NCI-H1092 treated with DMSO at 0.1 percent for 48 hours (cell line): ENCODE measurements around the gene NDUFB11.
"Not testable (repeated sequence)": the region's sequence is repeated elsewhere in the genome, so short reads cannot be mapped to it uniquely, and the experiment has no call there.

ENCODE experiments used
- DNase-seq: peaks from one replicate; lab custom pipeline; 2025; lab: John Stamatoyannopoulos, UW

The NDUFB11 gene

DNA sequence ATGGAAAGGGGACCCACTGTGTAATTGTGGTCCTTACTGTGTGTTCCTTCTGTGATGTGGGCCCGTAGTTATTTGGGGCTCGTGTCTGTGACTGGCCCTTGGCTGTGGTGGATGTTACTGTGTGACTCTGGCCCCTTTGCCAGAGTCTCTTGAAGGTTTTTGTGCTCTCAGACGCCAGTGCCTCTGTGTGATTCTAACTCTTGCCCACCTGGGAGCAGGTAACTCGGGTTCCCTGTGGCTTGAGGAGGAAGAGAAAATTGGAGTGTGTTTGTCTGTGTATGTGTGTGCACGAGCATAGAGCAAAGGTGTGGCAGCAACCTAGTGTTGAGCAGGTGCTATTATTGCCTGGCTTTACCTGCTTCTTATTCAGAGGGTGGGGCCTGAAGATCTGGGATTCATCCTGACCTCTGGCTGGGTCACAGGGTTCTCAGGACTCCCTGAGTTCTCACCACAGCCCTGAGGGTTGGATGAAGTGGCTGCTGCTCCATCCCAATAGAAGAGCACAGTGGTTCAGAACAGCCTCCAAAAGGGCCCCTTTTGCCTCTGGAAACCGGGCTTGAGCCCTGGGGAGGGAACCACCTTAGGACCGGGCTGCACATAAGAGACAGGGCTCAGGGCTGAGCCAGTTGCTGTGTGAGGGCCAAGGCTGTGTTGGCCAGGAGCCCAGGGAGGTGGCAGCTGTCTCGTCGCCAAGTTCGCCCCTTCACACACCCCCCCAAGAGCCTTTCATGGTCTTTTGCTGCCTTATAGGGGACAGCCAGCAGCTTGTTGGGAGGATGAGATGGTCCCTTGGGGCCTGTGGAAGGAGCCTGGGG is 1.8 kb upstream of the NDUFB11 start:
- DNase-seq, result peak; percentile 36

DNA sequence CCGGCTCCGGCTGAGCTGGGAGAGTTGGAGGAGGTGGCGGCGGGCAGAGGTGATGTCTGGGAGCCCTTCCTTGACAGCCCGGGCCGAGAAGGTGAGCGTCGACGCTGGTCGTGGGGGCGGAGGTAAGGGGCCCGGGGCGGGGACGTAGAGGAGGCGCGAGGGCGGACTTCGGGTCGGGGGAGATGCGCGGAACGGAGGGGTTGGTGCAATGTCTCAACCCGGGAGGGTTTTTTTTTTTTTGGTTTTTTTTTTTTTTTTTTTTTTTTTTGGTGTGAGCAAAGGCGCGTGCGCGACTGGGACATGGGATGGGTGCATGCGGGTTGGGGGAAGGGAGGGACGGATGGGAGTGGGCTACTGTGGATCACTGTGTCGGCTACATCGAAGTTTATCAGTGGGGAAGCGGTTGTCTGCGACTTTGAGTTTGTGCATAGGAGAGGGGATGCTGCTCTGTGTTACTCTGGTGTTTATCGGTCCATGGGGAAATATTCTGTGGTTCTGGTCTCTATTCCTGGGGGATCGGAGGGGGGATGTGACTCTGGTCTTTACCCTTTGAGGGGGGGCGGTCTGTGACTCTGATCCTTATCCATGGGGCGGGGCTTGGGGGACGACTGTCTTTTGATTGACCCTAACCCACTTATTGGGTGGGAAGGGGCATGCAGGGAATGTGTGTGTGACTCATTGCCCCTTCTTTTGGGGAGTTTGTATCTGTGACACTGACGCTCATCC is 1.1 kb upstream of the NDUFB11 start:
- peak; percentile 34 for DNase-seq

DNA sequence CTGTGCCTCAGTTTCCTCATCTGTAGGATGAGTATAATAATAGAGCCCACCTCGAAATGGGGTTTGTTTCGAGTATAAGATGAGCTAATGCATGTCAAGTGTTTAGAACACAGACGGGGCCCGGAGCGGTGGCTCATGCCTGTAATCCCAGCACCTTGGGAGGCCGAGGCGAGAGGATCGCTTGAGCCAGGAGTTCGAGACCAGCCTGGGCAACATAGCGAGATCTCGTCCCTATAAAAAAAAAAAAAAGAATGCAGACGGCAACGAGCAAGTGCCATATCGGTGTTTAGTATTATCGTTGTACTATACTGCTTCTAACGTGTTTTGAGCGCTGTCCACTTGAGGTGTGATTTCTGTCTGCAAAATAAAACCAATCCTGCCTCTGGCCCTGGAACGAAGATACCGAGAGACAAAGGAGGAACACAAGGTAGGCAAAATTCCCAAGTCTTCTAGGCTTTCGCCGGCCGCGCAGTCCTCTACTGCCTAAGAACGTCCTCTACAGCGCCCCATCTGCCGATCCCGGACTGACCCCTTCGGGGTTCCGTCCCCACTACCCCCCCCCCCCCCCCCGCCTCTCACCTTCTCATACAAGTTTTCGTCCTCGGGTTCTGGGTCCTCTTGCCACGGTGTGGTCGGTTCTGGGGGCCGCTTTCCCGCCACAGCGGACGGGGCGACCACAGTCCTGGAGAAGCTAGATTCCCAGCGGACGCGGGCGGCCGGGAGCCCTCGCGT is 442 bp downstream of the NDUFB11 start:
- peak; percentile 63 for DNase-seq

DNA sequence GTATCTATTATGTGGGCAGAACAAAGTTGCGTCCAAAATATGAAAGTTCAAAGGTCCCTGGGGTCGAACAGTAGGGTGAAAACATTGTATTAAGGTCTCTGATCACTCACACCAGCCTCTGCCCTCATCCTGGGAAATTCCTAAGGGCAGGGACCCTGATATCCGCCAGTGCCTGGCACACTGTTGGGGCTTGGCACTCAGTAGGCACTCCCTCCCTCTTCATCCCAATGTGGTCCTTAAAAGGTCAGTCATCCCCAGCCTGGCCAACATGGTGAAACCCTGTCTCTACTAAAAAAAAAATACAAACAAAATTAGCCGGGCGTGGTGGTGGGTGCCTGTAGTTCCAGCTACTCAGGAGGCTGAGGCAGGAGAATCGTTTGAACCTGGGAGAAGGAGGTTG is 6.3 kb downstream of the NDUFB11 start:
- DNase-seq, result no peak

DNA sequence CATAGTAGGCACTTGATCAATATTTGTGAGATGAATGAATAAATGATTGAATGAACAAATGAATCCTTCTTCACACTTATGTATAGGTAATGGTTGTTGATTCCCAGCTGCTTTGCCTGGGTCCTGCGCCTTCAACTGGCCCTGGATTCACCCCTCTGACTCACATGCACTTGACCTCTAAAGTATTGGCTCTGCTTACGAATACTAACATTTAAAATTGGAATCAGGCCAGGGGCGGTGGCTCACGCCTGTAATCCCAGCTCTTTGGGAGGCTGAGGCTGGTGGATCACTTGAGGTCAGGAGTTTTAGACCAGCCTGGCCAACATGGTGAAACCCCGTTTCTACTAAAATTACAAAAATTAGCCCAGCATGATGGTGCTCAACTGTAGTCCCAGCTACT is 8.9 kb downstream of the NDUFB11 start:
- DNase-seq, result peak; percentile 1

DNA sequence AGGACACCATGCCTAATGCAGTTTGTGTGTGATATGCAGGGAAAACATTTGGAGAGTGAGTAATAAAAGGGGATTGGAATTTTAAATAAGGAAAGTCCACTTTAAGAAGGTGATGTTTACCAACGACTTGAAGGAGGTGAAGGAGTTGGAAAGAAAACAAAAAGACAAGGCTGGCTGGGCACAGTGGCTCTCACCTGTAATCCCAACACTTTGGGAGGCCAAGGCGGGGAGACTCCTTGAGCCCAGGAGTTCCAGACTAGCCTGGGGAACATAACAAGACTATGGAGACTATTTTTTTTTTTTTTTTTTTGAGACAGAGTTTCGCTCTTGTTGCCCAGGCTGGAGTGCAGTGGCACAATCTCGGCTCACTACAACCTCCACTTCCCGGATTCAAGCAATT is 11.0 kb downstream of the NDUFB11 start:
- no peak for DNase-seq

DNA sequence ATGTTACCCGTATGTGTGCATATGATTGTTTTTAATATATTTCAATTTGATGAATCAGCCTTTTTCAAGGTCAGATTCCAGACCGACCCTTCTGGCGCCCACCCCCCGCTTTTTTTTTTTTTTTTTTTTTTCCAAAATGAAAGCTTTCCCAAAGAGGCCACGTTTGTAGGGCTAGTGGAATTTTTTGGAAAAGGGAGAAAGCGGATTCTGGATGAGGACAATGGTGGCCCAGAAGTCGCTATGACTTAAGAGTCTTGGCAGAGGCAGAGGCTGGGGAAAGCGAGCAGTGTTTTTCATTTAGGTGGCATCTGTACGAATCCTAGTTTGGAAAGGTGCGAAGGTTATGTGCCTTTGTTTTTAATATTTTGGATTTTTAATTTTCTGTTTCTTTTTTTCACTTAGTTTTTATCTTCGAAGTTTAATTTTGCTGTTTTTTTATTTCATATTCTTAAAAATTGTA is 14.6 kb downstream of the NDUFB11 start:
- peak; percentile 44 for DNase-seq

DNA sequence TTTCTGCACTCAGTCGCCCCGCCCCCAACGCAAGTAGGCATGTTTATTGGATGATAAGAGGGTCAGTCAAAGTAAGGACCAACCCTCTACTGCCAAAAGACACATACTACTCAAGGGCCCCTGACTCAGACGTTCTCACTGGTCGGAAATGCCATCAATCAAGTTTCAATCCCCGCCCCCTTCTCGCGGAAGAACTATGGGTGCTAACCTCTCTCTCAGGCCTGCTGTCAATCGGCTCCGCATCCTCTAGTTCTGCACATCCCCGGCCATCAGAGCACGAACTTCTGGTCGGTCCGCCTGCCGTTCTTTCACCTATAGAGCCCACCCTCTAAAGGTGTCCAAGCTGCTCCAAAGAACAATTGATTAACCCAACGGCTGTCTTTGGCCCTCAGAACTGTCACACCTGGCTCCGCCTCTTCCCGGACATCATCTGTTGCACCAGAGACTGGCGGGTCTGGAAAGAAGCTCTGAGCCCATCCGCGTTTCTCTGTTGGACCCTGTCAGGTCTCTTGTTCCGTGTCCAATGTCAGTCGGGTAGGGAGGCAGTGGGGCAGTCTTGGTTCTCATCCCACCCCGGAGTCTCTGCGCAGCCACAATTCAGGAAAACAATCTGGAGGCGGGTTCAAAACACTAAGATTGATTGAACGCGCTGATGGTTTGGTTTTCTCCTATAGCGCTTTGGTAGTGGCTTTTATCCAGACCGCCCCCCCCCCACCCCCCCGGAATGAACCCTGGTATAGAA is 15.2 kb downstream of the NDUFB11 start:
- peak; percentile 98 for DNase-seq

DNA sequence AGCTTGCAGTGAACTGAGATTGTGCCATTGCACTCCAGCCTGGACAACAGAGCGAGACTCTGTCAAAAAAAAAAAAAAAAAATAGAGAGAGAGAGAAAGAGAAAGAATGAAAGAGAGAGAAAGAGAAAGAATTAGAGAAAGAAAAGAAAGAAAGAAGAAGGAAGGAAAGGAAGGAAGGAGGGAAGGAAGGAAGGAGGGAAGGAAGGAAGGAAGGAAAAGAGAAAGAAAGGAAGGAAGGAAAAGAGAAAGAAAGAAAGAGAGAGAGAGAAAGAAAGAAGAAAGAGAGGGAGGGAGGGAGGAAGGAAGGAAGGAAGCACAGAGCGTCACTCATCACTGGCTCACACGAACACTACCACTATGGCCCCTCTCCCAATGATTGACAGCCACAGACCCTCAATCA is 20.0 kb downstream of the NDUFB11 start:
- DNase-seq, result not testable (repeated sequence)

DNA sequence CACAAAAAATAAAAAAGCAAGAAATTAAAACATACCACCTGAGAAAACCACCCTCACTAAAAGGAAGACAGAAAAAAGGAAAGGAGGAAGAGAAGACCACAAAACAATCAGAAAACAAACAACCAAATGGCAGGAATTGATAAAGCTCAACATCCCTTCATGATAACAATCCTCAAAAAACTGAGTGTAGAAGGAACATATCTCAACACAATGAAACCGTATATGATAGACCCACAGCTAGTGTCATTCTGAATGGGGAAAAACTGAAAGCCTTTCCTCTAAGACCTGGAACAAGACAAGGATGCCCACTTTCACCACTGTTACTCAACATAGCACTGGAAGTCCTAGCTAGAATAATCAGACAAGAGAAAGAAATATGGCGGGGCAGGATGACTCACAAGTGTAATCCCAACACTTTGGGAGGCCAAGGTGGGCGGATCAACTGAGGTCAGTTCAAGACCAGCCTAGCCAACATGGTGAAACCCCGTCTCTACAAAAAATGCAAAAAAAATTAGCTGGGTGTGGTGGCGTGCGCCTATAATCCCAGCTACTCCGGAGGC is 27.9 kb downstream of the NDUFB11 start:
- DNase-seq, result not testable (repeated sequence)

DNA sequence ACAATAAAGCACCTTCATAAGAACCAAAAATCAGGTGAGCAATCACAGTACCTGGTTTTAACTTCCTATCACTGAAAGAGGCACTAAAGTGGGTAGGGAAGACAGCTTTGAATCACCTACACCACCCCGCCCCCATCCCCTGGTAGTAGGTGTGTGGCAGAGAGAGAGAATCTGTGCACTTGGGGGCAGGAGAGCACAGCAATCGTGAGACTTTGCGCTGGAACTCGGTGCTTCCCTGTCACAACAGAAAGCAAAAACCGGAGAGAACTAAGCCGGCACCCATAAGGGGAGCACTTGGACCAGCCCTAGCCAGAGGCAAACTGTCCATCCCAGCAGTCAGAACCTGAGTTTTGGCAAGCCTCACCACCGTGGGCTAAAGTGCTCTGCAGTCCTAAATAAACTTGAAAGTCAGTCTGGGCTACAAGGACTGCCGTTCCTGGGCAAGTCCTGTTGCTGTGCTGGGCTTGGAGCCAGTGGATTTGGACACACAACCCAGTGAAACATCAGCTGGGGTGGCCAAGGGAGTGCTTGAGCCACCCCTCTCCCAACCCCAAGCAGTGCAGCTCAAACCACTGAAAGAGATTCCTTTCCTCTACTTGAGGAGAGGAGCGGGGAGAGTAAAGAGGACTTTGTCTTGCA is 32.1 kb downstream of the NDUFB11 start:
- no peak for DNase-seq

DNA sequence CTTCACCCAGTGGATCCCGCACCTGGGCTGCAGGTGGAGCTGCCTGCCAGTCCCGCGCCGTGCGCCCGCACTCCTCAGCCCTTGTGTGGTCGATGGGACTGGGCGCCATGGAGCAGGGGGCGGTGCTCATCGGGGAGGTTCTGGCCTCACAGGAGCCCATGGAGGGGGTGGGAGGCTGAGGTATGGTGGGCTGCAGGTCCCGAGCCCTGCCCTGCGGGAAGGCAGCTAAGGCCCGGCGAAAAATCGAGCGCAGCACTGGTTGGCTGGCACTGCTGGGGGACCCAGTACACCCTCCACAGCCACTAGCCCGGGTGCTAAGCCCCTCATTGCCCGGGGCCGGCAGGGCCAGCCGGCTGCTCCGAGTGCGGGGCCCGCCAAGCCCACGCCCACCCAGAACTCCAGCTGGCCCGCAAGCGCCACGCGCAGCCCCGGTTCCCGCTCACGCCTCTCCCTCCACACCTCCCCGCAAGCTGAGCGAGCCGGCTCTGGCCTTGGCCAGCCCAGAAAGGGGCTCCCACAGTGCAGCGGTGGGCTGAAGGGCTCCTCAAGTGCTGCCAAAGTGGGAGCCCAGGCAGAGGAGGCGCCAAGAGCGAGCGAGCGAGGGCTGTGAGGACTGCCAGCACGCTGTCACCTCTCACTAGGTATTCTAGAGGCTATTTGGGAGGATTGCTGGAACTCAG is 33.4 kb downstream of the NDUFB11 start:
- not testable (repeated sequence) for DNase-seq

DNA sequence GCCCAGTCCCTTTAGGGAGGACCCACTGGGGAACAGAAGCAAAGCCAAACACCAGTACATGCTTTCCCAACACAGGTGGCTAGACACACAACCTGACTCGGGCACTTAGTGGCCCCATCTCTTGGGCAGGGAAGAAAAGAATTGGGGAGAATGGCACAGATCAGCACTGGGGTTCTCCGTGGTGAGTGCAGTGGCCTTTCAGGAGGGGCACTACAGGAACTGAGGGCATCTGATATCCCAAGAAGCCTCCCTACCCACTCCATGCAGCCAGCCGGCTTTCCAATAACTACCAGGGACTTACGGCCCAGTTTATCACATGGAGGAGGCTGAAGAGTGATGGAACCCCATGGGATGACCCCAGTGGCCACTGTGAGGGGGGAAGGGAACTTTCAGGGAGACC is 43.3 kb downstream of the NDUFB11 start:
- no peak for DNase-seq

DNA sequence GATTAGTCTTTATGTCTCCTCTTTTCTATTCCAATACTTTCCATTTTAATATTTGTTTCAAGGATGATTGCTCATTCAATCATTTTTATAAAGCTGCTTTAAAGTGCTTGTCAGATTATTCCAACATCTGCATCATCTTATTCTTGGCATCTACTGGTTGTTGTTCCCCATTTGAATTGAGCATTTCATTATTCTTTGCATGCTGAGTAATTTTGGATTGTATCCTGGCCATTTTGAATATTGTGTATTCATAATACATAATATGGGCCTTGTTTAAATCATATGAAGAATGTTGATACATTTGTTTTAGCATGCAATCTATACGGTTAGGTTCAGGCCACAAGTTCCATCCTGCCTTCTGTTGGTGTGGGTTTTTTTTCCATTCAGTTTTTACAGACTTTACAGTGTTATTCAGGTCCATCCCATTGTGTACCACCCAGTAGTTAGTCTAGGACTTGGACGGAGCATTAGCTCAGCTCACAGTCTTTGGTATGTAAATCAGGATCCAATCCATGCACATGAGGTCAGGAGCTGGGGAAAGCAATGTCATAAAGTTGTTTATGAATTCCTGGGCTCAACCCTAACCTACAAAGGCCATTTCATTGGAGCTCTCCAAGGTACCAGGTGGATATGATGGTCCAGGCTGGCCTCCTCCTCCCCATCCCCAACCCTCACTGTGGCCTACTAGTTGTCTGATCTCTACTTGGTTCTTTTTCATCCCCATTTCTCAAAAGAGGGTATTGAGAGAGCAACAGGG is 46.0 kb downstream of the NDUFB11 start:
- DNase-seq, result no peak

DNA sequence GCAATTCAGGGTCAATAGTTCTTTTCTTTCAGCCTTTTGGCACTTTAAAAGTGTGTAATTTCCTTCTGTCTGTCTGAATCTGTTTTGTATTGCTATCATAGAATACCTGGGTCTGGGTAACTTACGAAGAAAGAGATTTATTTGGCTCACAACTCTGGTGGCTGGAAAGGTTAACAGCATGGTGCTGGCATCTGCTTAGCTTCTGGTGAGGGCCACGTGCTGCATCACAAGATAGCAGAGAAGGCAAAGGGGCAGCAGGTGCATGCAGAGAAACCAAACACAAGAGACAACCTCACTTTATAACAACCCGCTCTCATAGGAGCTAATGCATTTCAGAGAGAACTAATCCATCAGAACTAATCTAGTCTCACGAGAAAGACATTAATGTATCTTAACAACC is 47.5 kb downstream of the NDUFB11 start:
- DNase-seq, result no peak

DNA sequence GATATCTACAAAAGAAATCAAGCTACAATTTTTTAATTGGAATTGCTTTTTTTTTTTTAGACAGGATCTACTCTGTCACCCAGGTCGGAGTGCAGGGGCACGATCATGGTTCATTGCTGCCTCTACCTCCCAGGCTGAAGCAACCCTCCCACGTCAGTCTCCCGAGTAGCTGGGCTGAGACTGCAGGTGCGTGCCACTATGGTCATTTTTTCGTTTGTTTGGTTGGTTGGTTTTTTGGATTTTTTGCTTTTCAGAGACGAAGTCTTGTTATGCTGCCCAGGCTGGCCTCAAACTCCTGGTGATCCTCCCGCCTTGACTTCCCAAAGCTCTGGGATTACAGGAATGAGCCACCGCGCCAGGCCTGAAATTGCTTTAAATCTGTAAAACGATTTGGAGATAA is 50.6 kb downstream of the NDUFB11 start:
- no peak for DNase-seq

DNA sequence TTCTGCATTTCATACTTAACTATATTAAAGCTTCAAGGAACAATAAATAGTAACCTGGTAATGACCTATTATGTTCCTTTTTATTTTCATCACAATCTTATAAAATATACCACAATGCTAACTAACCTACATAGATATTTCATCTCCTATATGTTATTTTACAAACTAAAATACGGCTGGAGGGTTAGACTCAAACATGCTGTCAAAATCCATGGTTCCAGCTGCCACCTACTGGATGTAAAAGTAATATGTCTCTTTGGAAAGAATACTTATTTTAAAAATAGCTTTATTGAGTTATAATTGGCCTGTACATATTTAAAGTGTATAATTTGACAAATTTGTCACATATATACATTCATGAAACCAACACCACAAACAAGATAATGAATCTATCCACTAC is 51.3 kb downstream of the NDUFB11 start:
- DNase-seq, result peak; percentile 35
